Activated CD4-positive, alpha-beta T cell treated with anti-CD3 and anti-CD28 coated beads, Interleukin-2, amount 50 U/mL, for 16 hours (primary cell): ENCODE measurements around the gene TKT.
"Not testable (repeated sequence)": the region's sequence is repeated elsewhere in the genome, so short reads cannot be mapped to it uniquely, and the experiment has no call there.

Experiments
- DNase-seq: peaks from one replicate; pipeline ENCODE4 v3.0.0-alpha.2; 2020

The TKT gene

GRCh38 chr3:53255775-53256703 is at the start of gene TKT:
Gene TKT, minus strand, starts transcription at chr3:53256022. Its CDS starts 80 bp downstream, at chr3:53255942.
- DNase-seq: peak; percentile 91

DNA sequence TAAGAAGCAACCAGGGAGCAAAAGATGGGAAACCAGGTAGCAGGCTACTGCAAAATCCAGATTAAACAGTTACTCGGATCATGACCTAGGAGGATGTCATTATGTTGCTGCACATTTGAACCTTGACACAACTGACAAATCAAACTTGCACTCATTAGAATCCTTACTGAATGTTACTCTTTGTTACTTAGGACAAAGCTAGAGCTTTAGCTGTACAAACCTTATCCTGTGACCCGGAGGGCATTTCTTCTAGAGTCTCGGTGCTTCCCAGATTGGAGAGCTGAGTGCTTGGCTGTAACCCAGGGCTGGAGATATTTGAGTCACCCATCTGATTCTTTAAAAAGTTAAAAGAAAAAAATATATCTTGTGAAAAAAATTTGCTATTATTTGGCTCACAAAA is 48.1 kb upstream of the TKT start:
- DNase-seq: no peak

- DNase-seq: no peak
Measured at GRCh38 chr3:53303549-53303948, 47.7 kb upstream of the TKT start.

- DNase-seq: no peak
Measured at GRCh38 chr3:53300826-53301225, 45.0 kb upstream of the TKT start.

- DNase-seq: peak; percentile 59
Measured at GRCh38 chr3:53299611-53300023, 43.8 kb upstream of the TKT start.

GRCh38 chr3:53295410-53295809 is 39.6 kb upstream of the TKT start:
- DNase-seq: no peak

GRCh38 chr3:53293867-53294266 is 38.0 kb upstream of the TKT start:
- no peak for DNase-seq

- DNase-seq: no peak
Measured at GRCh38 chr3:53288214-53288613, 32.4 kb upstream of the TKT start.

DNA sequence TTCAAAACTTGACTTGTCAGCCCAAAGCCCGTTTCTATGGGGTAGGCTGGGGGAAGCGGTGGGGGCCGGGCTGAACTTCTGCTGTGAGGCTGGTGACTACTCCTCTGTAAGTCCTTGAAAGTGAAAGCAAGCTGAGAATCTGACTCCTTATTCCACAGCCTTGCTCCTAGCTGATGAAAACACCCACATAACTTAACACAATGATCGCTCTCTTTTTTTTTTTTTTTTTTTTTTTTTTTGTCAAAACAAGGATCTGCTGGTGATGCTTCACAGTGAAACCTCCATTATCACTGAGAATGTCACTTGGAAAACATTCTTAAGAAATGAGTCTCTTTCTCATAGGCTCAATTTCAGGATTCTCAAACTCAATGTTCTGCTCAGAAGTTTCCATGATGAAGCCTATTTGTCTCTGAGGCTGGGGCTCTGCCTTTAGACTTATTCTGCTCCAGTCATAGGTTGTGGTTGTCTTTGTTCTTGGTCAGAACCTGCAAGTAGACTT is 31.4 kb upstream of the TKT start:
- DNase-seq: no peak

DNA sequence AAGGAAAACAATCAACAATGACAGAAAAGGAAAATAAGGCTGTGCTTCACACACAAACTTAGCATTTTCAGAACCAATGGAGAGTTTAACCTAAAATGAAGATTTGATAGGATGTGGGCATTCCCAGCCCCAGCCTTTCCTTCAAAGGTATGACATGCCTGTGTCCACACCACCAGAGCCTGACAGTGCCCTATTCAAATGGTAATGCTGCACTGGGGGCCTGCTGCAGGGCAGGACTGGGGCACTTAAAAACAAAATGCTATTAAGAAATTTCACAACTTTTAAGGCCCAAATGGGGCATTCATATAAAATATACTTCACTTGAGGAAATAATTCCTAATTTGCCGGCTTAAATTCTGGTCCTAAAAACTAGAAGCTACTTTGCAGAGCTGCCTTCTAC is 30.9 kb upstream of the TKT start:
- no peak for DNase-seq

- DNase-seq: no peak
Measured at GRCh38 chr3:53282581-53282980, 26.8 kb upstream of the TKT start.

- no peak for DNase-seq
Measured at GRCh38 chr3:53278667-53279066, 22.8 kb upstream of the TKT start.

GRCh38 chr3:53274938-53275605 is 19.2 kb upstream of the TKT start:
- DNase-seq: no peak

GRCh38 chr3:53273146-53273670 is 17.4 kb upstream of the TKT start:
- DNase-seq: no peak

DNA sequence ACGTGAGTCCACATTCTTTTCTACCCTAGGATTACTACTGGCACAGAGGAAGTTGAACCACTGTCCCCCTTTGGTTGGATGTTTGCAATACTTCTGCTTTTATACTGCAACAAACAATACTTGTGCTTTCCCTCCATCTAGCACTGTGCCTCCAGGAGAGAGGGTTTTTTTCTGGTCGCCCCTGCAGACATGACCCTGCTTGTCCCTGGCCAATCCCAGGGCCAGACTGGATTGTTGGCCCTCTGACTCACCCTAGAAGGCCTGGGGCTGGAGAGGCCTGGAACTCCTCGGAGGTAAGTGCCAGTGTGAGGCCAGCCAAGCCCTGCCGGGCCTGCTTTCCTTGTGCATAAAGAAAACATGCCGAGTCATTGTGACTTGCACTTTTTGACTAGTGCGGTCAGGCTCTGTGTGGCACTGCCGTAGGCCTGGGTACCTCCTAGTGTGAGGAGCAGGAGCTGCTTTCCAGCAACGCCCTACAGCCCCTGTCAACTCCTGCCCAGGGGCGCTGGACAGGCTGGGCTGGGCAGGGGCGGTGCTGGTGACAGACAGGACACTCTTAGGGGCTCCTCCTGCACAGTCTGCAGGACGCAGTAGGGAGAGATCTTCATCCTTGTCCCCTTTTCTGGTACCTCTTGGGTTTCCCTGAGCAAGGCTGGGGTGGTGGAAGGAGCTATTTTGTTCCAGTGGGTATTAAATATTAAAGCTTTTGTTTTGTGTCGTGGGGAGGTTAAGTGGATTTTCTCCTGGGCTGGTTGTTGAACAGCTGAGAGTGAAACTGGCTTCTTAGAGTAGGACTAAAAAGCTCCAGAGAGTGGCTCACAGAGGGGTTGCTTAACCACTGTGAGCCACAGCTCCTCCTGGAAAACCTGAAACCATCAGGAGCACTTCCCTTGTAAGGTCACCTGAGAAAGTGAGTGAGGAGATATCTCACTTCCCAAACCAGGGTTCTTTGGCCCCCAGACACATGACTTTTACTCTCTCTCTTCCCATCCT is 14.4 kb upstream of the TKT start:
- peak; percentile 76 for DNase-seq

GRCh38 chr3:53269193-53269592 is 13.4 kb upstream of the TKT start:
- not testable (repeated sequence) for DNase-seq

DNA sequence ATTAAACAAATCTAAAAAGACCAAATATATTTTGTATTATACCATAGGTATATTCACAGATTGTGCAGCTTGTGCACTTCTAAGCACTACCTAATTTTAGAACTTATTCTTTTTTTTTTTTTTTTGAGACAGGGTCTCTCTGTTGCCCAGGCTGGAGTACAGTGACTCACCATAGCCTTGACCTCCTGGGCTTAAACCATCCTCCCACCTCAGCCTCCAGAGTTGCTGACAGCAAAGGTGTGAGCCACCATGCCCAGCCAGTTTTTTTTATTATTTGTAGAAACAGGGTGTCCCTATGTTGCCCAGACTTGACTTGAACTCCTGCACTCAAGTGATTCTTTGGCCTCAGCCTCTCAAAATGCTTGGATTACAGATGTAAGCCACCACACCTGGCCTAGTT is 11.9 kb upstream of the TKT start:
- no peak for DNase-seq

GRCh38 chr3:53264718-53265117 is 8.9 kb upstream of the TKT start:
- DNase-seq: no peak

DNA sequence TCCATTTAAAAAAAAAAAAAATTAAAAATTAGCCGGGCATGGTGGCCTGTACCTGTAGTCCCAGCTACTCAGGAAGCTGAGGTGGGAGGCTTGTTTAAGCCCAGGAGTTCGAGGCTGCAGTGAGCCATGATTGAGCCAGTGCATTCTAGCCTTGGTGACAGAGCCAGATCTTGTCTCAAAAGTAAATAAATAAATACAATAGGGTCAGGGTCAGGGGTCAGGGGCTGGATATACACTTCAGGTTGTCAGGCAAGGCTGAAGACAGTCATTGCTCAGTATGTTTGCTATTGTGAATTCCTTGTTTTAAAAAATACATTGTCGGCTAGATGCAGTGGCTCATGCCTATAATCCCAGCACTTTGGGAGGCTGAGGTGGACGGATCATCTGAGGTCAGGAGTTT is 8.1 kb upstream of the TKT start:
- no peak for DNase-seq

DNA sequence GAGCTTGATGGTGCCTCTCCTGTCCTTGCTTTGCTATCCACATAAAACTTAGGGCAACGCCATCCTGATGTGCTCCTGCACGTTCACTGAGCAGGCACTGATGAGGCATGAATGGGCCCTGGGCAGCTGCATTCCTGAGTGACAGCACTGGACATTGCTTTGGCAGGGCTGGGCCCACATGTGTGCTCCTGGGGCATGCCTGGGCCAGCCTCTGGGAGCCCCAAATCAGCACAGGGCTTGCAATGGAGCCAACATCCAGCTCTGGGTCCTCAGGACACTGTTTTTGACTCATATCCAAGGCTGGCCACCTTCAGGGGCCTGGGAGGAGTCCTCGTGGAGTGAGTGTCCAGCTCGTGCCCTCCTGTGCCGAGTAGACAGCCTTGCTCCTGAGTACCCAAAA is 5.9 kb upstream of the TKT start:
- no peak for DNase-seq

DNA sequence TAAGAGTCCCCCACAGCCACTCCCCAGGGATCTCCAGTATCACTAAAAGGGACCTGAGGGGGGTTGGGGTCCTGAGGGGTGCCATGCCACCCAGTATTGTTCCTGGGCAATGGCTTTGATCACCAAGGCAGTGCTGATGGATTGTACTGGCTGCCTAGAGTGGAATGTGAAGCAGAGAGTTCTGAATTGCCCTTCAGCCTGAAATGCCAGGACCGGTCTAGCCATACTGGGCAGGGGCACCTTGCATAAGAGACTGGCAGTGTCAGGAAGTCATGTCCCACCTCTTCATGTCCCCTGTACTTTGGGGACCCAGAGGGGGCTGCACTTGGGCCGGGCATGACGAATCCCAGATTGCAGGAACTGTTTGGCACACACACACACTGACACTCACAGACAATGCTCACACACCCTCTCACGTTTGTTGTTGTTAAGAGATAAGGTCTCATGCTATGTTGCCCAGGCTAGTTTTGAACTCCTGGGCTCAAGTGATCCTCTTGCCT is 4.5 kb upstream of the TKT start:
- no peak for DNase-seq
